Gastroesophageal sphincter (tissue), 3 donors: ENCODE results near the gene SH2B2.

Experiments
- EP300 ChIP-seq: sonication (generic); formaldehyde crosslinking; IDR thresholded peaks from one replicate; pipeline ENCODE4 v1.6.1; 2017; ENCODE audit warnings: antibody characterized with exemption, mild to moderate bottlenecking
- POLR2A ChIP-seq, 2 donors: fragments of 450-650 bp; IDR thresholded peaks; one replicate each; pipeline ENCODE4 v1.6.1; 2017; ENCODE audit warnings: antibody characterized with exemption in 2 of 2, mild to moderate bottlenecking in 2 of 2, moderate library complexity in 1 of 2
- POLR2AphosphoS5 ChIP-seq: sonication (generic); formaldehyde crosslinking; IDR thresholded peaks from one replicate; pipeline ENCODE4 v1.6.1; 2017; ENCODE audit warnings: antibody characterized with exemption
- TF ChIP-seq, protein P1 (sequence below), 4 experiments: fragments of 200-600 bp in 2 of 4; fragments of 450-650 bp in 2 of 4; sonication (generic) in 1 of 4; IDR thresholded peaks; one replicate each; pipeline ENCODE4 v1.5.1; 2017 to 2019; ENCODE audit warnings: antibody characterized with exemption in 4 of 4, mild to moderate bottlenecking in 2 of 4, moderate library complexity in 2 of 4

GRCh38 chr7:102287111-102287980, 678 bp downstream of the SH2B2 start:
- TF ChIP-seq POLR2A (IDR thresholded peaks at IDR 0.05) = no peak
- TF ChIP-seq EP300 = no peak
- TF ChIP-seq, protein P1, sequence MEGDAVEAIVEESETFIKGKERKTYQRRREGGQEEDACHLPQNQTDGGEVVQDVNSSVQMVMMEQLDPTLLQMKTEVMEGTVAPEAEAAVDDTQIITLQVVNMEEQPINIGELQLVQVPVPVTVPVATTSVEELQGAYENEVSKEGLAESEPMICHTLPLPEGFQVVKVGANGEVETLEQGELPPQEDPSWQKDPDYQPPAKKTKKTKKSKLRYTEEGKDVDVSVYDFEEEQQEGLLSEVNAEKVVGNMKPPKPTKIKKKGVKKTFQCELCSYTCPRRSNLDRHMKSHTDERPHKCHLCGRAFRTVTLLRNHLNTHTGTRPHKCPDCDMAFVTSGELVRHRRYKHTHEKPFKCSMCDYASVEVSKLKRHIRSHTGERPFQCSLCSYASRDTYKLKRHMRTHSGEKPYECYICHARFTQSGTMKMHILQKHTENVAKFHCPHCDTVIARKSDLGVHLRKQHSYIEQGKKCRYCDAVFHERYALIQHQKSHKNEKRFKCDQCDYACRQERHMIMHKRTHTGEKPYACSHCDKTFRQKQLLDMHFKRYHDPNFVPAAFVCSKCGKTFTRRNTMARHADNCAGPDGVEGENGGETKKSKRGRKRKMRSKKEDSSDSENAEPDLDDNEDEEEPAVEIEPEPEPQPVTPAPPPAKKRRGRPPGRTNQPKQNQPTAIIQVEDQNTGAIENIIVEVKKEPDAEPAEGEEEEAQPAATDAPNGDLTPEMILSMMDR (IDR thresholded peaks at IDR 0.05) = no peak
- no peak for TF ChIP-seq POLR2AphosphoS5
